CD4-positive, alpha-beta T cell treated with Interleukin-6 for 4 hours (primary cell): ENCODE data around the gene ITPR3.

Experiments
- DNase-seq: peaks from one replicate; pipeline ENCODE4 v3.0.0-alpha.2; 2020; ENCODE audit warnings: mixed read lengths

ITPR3 gene

DNA sequence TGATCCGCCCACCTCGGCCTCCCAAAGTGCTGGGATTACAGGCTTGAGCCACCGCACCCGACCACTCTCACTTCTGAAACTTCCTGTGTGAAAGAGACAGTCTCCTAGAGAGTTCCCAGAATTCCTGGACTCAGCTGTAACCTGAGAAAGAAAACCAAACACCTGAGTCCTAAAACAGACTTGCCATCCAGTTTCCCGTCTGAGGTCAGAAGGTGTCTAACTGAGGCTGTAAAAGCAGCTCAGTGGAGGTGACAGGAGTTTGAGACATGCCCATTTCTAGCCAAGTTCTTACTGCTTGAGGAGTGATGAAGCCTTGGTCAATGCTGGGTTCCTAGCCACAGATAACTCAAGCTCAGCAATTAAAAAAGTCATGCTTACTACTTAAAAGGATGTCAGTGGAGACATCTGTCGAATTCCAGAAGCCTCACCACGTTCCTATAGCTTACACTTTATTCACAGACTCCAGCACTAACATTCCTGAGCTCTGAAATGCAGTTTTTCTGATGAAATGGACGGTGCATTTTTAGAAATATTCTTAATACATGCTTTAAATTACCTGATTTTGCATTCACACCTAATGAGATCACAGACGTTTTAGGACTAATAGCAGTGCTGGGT lies 84.3 kb downstream of the ITPR3 start:
- no peak for DNase-seq

DNA sequence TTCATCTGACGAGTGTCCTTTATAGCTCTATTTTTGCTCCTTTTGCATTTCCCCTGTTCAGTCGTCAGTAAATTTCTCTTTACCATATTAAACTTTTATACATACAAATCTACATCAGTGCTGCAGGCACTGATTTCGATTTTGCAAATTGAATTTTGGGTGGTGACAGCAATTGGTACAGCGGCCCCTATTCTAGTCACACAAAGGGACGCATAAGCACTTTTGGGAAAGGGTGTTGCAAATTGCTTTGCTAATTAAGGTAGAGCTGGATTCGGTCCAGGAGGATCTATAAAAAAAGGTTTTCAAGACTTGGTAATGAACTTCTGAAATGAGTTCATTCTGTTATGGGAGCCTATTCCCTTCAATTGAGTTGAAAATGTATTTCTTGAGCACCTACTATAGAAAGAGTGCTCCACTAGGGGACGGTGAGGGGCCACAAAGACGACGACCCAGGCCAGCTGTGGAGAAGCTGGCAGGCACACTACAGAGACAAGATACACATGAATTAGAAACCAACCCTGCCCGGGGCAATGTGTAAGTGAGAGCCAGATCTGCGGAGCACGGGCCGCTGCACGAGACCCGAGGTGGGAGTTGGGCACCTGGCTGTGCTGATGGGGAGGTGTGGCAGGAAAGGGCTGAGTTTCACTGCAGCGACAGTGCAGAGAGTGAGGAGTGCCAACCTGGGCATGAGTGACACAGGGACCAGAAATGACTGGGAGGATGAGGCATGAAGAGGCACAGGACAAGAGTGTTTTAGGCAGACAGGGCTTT lies 85.0 kb downstream of the ITPR3 start:
- no peak for DNase-seq

DNA sequence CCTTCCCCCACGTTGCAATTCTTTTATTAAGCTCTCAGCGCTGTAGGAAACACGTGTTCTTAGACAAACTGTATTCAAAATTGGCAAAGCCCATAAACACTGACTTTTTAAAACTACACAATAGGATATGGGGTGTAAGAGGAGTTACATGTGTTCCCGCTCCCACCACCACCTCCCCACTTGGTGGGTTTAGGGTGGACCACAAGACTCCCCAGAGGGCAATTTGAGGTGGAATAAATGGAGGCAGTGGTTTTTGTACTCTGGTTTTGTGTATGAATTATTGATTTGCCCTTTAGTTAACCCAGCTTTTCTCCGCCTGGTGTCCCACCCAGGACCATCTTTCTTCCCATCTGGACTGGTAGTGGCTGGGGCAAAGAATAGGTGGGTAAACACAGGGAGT lies 86.6 kb downstream of the ITPR3 start:
- DNase-seq: no peak

DNA sequence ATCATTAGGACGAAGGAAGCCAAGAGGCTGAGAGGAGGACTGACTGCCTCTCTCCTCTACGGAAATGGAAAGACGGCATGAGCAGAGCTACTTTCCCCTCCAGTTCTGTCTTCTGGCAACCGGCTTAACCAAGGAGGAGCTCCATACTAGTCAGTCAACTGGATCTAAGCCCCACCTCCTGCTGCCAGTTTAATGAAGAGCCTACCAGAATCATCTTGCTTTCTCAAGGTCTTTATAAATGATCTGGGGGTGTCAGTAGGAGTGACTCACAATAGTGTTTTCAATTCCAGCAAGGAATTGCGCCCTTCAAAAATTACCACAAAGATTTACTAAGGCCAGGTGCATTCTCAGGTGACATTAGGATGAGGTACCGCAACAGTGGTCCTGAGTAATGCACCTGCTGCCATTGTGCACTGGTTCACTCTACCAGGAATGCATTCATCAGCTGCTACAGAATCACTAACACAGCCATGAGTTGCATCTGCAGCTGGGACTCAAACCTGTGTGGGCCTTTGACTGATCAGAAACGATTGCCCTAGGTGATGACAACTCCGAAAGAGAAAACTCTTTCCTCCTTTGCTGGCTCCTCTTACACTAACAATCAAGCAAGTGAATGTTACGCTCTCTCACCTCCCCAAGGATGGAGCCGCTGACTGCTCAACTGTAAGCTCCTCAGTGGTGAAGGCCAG lies 87.5 kb downstream of the ITPR3 start:
- DNase-seq: no peak

DNA sequence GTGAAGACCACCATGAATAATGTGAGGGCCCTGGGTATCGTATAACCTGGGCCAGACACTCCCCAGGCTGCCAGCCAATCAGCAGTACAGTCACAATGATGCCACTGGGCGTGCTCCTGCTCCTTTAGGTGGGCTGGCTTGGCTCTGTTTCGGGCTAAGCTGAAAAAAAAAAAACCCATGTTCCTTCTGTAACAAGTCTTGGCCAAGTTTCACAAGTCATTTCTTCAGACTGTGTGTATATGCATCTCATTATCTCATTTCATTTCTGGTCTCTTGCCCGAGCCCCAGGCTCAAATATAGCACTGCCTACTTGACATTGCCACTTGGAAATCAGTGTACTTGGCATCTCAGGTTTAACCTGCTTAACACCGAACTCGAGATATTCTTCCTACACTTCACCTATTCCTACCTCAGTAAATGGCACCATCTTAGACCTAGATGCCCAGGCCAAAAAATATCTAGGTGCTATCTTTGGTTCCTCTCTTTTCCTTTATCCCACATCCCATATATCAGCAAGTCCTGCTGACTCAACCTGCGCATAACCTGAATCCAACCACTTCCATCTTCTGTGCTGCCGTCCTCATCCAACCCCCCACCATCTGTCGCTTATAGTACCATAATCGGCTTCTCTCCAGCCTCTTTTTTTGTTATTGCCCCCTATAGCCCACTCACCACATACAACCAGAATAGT lies 88.6 kb downstream of the ITPR3 start:
- DNase-seq: no peak

DNA sequence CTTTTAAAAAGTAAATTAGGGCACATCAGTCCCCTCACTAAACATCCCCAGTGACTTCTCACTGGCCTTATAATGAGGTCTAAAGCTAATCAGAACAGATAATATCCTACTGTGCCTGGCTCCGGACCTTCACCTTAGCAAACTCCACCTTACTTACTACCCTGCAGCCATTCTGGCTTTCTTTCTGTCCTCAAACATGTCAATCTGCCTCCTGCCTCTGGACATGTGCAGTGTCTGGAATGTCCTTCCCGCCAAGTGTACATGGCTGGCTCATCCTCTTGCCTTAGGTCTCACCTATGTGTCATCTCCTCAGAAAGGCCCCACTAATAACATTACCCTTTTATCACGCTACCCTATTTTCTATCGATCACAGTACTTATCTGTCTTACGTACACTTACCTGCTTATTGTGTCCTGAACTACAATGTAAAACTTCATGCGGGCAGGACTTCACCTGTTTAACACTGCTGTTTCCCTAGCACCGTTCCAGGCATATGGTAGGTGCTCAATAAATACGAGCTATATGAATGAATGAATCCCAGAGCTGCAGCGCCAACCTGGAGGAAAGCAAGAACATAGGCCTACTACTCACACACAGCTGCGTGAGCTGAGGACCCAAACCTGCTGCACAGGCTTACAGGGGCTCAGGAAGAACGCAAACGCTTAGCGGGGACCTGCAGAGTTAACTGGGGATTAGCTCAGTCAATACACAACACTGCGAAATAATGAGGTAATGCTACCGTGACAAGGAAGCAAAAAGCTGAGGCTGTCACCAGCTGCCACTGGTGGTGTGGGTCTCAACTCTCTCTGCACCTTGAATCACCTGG lies 89.4 kb downstream of the ITPR3 start:
- DNase-seq: no peak

DNA sequence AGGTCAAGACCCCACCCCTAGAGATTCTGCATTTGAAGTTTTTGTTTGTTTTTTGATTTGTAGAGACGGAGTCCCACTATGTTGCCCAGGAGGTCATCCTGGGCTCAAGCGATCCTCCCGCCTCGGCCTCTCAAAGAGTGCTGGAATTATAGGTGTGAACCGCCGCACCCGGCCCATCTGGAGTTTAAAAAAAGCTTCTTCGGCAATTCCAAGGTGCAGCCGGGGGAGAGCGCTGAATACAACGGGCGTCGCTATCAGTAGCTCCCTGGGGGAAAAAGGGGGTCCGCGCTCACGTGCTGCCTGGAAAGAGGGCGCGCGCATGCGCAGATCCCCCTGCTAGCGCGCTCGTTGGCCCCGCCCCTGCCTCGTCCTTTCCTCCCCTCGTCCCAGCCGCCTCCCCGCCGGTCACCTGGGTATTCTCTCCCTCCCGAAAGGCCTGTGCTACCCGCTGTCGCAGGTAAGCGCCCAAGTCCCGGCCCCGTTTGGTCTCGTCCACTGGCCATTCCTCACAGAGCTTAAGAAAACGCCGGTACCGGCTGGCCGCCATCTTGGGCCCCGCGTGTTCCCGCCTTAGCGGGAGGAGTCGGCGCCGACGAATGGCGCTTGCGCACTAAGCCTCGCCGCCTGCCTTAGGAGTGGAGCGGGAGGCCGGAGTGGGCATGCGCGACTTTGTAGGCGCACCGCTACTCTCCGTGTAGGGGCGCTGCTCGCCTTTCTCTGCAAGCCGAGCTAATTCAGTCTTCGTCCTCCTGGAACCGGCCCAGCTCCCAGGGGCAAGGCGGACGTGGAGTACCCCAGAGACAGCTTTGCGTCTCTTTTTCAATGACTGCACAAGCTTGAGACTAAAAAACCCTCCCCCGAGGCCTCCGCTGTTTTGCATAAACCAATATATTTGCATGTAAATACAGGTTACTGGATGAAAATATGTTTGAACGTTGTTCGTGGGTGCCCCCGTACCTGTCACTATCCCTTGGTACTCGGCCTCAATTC lies 90.3 kb downstream of the ITPR3 start, which contains the start of gene UQCC2:
Gene UQCC2 (minus strand): TSS at position 561 of the 990 bp plus-strand sequence. CDS start 14 bp downstream, at position 547.
- DNase-seq: peak; percentile 98

DNA sequence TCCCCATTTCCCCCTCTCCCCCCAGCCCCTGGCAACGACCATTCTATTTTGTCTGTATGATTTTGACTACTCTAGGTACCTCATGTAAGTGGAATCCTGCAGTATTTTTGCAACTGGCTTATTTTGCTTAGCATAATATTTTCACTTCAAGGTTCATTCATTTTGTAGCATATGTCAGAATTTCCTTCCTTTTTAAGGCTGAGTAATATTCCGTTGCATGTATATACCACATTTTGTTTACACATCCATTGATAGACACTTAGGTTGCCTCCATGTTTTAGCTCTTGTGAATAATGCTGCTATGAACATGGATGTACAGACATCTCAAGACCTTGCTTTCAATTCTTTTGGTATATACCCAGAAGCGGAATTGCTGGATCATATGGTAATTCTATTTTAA lies 91.8 kb downstream of the ITPR3 start:
- DNase-seq: no peak

DNA sequence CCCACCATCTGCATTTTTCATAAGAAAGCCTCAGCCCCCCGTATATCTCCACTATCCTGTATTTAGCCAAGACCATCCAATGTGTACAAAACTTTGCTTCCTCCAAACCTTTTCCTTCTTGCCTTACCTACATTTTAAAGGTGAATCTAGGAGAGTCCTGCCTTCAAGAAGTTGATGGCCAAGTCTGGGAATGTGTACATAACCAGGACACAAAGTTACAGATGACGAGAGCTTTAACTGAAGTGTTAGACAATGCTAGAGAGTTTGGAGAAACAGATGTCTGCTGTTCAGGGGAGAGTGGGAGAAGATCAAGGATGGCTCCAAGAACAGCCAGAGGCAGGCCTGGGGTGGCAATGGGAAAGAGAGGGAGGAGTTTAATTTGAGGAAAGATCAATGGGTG lies 92.7 kb downstream of the ITPR3 start:
- no peak for DNase-seq

DNA sequence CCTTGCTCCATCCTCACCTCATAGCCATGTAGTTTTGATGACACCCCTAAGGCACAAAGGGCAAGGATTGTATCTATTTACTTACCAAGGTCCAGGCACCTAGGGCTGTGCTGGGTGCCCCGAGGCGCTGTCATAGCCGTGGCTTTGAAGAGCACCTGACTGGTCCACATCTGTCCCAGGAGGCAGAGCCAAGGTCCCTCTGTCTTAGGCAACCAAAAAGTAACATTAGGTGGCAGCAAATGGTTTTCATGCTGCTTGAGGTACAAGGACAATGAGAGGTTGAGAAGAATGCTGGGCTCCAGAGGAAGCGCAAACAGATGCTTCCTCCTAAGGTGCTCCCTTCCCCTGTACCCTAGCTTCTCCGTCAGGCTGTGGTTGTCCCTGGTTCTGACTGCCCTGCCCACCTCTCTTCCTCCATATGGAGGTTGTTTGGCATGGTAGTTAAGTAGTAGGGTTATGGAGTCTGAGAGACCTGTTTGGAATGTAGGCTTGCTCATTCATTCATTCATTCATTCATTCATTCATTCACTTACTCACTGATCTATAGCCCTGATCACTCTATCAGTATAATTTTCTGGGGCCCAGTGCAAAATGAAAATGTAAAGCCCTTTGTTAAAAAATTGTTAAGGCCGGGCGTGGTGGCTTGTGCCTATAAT lies 93.4 kb downstream of the ITPR3 start:
- DNase-seq: no peak

DNA sequence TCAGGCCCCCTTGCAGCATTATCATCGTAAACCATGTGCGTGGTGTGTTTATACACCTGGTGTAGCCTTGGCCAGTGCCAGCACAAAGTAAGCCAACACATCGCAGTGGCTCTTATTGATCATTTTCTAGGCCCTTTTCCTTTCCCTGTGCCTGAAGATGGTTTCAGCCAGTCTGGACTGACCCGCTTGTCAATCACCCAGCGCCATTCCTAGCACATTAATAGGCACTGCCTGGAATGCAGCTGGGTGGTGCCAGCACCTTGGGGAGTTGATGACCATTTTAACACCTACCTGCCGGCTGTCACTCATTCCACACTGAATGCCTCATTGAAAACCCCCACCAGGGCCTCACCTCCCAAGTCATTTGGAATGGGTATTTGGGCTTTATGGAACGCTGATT lies 95.3 kb downstream of the ITPR3 start:
- no peak for DNase-seq

DNA sequence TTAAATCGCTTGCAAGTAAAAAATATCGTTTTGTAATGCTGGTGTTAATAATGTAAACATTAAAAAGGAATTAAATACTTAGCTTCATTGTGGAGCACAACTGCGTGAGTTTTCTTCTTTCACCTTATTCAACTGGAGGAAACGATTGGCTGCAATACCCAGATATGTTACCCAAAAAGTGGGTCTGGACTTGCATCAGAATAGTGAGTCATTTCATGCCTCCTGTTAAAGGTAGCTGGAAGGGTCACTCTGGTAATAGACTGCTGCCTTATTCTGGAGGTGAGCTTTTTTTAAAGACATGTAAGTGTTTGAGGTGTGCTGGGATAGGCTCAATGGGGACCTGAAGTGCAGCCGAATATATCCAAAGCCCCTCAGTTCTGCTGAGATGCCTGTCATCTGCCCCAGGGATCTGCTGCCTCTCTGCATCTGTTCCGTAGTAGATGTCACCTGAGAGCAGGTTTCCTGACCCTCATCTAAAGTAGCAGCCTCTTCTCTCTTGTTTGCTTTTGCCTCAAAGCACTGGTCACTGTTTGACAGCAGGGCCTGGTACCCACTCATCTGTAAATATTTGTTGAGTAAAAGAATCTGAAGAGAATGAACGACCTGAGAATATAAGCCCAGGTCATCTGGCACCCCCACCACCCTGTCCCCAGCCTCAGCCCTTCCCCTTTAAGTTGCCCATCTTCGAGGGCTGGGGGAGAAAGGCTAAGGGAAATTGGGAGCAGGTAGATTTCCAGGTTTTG lies 95.9 kb downstream of the ITPR3 start:
- no peak for DNase-seq

DNA sequence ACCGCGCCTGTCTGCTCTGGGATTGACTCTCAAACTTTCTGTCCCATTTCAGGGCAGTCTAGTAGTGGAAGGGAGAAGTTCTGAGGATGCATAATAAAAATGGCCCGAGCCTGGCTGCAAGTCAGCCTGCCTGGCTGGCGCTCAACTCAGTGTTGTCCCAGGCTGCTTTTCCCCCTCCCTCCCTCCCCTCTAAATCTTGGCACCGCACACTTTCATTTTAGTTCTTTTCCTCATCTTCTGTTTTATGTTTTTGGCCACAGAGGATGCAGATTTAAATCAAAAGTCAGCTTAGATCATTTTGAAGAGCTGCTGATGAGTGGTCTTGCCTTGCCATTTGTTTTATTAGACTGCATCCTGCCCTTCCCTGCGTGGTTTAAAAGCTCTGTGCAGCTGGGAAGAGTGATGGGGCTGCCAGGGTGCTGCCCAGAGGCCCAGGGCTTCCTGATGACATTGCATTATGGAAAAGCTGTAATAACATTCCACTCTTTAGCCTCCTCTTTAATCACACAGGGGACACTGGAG lies 96.9 kb downstream of the ITPR3 start:
- DNase-seq: no peak

DNA sequence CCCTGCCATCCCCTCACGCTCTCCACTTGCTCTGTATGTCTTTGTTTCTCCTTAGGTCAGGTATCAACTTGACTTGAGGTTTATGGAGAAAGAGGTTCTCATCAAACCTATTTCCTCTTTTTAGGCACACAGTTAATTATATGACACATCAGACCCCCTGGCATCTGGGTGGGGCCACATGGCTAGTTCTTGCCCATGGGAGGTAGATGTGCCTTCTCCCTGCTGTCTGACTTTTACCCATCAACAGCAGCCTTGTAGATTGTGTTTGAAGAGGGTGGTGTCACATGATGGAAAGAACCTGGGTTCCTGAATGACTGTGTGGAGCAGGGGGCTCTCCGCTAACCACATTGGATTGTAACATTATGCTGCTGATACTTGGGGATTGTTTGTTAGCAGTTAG lies 97.6 kb downstream of the ITPR3 start:
- DNase-seq: no peak

DNA sequence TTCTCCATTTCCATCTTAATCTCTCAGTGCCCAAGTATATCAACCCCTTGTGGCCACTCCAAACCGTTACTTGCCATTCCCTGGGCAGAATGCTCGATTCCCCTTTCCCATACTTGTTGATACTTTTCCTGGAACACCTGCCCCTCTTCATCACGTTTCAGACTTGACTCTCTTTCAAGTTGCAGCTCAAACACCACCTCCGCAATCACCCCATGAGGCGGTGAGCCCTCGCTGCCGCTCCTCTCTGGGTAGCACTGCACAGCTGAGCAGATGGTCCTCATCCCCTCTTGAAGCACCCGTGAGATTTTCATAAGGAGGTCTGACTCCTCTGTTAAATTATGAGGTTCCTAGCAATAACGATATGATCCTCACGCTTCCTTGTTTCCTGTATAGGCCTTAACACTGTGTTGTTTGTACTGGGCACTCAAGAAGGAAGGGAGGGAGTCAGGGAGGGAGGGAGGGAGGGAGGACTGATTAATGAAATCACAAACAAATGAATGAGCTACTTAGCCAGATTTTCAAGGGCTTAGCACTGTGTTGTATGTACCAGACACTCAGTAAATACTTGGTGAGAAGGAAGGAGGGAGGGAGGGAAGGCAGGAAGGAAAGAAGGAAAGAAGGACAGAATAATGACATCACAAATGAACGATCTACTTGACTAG lies 98.3 kb downstream of the ITPR3 start:
- no peak for DNase-seq

DNA sequence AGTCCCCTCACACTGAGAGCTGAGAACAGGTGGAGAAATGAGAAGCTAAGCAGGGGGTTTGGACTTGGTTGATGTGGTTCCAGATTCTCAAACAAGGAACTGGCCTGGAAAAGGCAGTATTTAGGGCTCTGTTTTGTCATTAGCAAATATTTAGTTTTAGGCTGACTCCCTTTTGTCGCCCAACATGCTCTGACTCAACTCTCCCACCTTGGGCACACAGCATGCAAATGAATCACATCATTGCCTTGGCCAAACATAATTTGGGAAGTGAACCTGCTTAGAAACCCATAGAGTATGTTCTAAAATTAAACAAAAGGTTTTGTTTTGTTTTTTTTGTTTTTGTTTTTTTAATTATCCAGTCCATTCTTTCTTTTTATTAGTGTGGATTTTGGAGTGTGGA lies 99.9 kb downstream of the ITPR3 start:
- DNase-seq: no peak

DNA sequence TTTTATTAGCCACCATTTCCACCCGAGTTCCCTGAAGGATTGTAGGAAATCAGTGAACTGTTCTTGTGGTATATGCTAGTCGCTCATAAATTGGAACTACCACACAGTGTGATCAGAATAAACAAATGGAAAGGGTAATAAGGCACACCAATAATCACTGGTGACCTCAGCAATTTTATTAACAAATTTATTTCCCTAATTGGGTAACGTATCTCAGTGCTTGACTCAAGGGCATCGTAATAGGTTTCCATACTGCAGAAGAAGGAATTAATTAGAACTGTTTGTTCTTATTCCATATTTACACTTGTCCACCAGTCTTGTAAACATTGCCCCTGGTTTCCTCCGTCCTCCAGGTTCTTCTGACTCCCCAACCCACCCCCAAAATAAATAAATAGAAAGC lies 100.4 kb downstream of the ITPR3 start:
- no peak for DNase-seq

DNA sequence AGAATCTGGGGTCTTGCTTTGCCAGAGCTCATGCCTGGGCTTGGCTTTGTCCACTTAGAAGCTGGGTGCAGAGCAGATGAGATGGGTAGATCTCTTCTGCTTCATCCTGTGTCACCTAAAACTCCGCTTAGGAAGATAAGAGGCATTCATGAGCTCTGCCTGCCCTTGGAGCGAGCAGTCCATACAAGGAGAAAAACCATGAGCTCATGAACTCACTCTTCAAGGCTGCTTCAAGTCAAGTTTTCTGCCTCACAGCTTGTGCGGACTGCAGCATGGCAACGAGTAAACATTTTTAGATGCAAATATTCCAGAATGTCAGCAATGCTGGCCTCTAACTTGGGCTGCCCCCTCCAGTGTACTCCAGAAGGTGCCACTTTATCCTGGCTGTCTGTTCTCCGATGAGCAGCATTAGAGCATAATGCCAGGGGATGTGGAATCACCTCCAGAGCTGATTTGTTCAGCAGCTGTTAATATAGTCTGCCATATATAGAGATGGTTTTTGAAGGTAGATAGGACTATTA lies 101.0 kb downstream of the ITPR3 start:
- no peak for DNase-seq
